Activated CD8-positive, alpha-beta memory T cell treated with anti-CD3 and anti-CD28 coated beads, Interleukin-2, amount 50 U/mL, for 4 hours (primary cell): ENCODE results near the gene HIVEP2.

ENCODE experiments used
- DNase-seq: peaks from one replicate; pipeline ENCODE4 v3.0.0-alpha.2; 2020

The HIVEP2 gene

DNA sequence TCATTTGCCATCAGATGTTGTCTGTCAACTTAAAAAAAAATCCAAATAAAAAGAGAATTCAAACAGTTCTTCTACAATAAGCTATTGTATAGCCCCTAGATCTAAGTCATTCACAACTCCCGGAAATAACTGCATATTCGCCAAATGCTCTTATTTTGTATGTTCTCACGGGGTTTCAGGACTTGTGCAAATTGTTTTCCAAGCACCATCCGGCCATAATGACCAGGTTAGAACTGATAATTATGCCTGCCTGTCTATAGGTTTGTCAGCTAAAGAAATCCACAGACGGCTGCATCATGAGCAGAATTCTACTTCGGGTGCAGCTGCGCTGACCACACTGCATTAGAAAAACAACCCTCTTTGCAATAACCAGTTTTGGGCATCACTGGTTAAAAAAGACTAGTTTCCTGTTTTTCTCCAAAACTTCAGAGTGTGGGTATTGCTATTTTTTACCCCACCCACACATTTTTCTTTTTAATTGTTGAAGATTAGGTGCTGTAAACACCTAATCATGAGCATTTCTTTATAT lies 87.7 kb downstream of the HIVEP2 start:
- DNase-seq: no peak

- no peak for DNase-seq
Observed at GRCh38 chr6:142856624-142857232, 88.2 kb downstream of the HIVEP2 start.

- no peak for DNase-seq
Observed at GRCh38 chr6:142855893-142856623, 88.9 kb downstream of the HIVEP2 start.

- no peak for DNase-seq
Observed at GRCh38 chr6:142854589-142855488, 90.1 kb downstream of the HIVEP2 start.

DNA sequence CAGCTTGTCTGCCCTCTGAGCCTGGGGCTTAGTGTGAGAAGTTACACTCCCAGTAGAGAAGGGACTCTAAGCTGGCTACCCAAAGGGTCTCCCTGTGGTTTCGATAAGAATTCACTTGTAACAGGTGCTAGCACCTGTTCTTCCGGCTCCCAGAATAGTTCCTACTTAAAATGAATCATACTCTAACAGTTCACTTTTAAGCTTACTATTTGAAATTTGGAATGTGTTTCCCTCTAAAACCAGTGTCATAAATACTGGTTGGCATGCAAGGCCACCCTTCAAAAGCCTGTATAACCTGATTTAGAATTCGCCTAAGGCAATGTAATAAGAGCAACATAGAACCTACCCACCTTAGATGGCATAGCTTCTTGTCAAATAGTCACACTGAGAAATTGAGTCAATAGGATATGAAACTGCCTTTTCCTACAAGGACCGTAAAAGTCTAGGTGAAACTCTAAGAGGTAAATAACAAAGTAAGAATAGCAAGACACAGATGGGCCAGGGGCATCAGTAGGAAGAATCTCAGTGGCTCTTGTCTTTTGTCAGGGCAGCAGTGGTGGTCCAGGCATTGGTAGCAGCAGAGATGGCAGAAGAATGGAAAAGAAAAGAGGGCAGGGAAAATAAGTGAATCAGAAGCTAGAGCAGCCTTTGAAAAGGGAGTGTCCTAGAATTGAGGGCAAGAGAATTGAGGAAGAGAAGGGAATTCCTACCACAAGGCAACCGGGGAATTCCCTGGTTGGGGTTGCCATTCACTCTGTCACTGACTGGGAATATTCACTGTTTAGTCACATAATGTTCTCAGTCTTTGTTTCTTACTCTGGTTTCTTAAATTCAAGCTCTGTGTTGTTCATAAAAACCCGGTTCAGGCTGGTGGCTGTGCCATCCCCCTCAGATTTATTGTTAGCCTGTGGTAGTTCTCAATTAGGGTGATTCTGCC lies 91.5 kb downstream of the HIVEP2 start:
- DNase-seq: no peak

DNA sequence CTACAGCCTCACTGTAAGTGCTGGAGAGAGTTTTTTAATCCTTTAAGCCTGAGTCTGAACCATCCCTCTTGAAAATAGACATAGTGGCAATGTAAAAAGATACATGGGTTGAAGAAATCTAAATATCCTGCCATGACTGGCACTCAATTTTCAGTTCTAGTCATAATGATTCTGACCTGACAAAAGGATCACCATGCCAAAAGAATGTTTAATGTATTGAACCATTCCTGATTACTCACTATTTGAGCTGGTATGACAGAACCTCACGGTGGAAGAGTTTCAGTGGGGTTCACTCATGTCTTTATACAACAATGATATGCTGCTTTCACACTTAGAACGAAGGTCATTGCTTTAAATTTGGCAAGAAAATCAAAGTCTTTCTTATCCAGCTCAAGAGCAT lies 93.4 kb downstream of the HIVEP2 start:
- no peak for DNase-seq

DNA sequence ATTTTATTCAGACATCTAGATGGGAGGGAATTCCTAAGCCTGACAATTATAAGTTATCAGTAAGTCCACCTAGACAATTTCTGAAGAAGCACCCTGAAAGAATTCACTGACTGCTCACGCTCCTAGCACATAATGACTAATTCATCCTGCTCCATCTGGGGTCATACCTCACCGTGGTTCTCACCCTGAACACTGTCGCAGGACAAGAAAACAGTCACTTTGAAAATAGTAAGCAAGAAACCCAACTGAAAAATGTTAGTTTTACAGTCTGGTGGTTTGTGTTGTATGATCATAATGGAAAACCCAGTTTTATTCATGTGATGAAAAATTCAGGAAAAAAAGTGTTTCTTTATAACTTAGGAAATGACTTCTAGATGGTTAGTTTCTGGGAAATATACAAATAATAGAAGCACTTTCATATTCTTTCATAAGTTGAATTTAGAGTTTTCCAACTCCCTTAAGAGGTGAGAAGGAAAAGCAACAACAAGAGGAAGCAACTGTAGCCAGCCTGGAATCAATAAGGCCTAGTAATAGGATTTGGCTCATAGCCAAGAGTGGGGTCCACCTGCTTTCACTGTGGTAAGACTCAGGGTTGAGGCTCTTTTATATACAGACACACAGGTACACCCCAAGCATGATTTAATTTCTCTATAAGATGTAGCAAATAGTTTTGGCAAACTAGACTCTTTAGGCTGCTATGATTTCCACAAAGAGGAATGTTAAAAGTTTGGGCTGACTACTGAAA lies 94.1 kb downstream of the HIVEP2 start:
- DNase-seq: no peak

GRCh38 chr6:142848976-142849375 lies 96.0 kb downstream of the HIVEP2 start:
- no peak for DNase-seq

DNA sequence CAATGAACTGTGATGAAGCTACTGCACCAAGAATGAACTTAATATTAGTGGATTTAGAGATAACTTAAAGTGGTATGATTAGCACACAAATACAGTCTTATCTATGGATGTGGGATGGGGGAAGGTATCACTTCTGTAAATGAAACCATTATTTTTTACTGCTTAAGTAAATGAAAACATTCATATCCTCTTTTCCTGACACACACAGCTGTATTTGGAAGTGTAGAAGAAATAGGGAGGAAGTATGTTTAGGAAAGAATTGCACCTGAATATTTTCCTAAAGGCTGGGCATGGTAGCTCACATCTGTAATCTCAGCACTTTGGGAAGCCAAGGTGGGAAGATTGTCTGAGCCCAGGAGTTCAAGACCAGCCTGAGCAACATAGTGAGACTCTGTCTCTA lies 96.8 kb downstream of the HIVEP2 start:
- DNase-seq: no peak

DNA sequence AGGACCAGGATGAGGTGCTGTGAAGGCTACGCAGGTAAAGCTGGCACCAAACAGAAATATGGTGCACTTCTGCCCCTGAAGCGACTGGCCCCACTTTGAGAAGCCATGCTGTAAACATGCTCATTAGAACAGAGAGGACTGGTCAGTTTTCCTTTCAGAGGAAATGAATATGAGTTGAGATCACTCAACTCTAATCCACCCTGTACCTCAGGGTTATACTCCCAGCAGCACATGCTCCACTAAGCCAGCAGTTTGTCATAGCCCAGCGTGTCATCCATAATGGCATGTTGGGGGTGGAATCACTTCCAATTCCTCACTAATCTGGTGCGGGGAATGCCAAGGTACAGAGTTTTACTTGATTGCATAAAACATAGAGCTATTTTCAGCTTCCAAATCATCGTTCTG lies 98.1 kb downstream of the HIVEP2 start:
- DNase-seq: no peak

GRCh38 chr6:142846459-142846831 lies 98.5 kb downstream of the HIVEP2 start:
- no peak for DNase-seq

- peak; percentile 50 for DNase-seq
Observed at GRCh38 chr6:142845624-142846458, 99.1 kb downstream of the HIVEP2 start.

GRCh38 chr6:142845143-142845571 lies 99.8 kb downstream of the HIVEP2 start:
- DNase-seq: no peak

GRCh38 chr6:142844065-142844755 lies 100.8 kb downstream of the HIVEP2 start:
- no peak for DNase-seq

GRCh38 chr6:142843361-142843760 lies 101.6 kb downstream of the HIVEP2 start:
- no peak for DNase-seq

- peak; percentile 47 for DNase-seq
Observed at GRCh38 chr6:142842418-142843261, 102.3 kb downstream of the HIVEP2 start.

GRCh38 chr6:142841915-142842314 lies 103.1 kb downstream of the HIVEP2 start:
- DNase-seq: no peak

- DNase-seq: no peak
Observed at GRCh38 chr6:142839686-142840040, 105.3 kb downstream of the HIVEP2 start.
